ENCODE results near the gene ADAM17. TPM values are rescaled to one million over a fixed set of nuclear protein-coding genes. Genes with fewer than 3 reads are reported as not detected.

Gene ADAM17
- total RNA-seq, 1 donor from 2014 or later: 44.9 TPM

GRCh38 chr2:9570182-9571060, 14.8 kb upstream of the ADAM17 start:
- no peak overlapping the region for H3K27ac Mint-ChIP-seq (ENCODE audit: unreplicated experiment)
- H3K9me3 Mint-ChIP-seq (ENCODE audit: unreplicated experiment): peaks cover 2% of the 10 kb centered on the region

GRCh38 chr2:9565436-9566153, 10.0 kb upstream of the ADAM17 start:
- no peak for TF ChIP-seq EZH2 (IDR thresholded peaks at IDR 0.05; ENCODE audit: insufficient read depth, low read length)
- TF ChIP-seq, protein P1, sequence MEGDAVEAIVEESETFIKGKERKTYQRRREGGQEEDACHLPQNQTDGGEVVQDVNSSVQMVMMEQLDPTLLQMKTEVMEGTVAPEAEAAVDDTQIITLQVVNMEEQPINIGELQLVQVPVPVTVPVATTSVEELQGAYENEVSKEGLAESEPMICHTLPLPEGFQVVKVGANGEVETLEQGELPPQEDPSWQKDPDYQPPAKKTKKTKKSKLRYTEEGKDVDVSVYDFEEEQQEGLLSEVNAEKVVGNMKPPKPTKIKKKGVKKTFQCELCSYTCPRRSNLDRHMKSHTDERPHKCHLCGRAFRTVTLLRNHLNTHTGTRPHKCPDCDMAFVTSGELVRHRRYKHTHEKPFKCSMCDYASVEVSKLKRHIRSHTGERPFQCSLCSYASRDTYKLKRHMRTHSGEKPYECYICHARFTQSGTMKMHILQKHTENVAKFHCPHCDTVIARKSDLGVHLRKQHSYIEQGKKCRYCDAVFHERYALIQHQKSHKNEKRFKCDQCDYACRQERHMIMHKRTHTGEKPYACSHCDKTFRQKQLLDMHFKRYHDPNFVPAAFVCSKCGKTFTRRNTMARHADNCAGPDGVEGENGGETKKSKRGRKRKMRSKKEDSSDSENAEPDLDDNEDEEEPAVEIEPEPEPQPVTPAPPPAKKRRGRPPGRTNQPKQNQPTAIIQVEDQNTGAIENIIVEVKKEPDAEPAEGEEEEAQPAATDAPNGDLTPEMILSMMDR (IDR thresholded peaks at IDR 0.05; ENCODE audit: insufficient read depth, low read depth, low read length): no peak
- no peaks in the 10 kb centered on the region for H3K9me3 ChIP-seq (ENCODE audit: insufficient read depth, low read depth, low read length)
- peak overlapping the region; percentile 55 for H3K4me2 ChIP-seq (ENCODE audit: low read length)
- H3K4me3 Mint-ChIP-seq (ENCODE audit: unreplicated experiment): peak overlapping the region; percentile 23
- no peaks in the 10 kb centered on the region for H3K27me3 Mint-ChIP-seq (ENCODE audit: low read depth, unreplicated experiment)
- peak overlapping the region; percentile 82 for H3K27ac Mint-ChIP-seq (ENCODE audit: unreplicated experiment)
- peak overlapping the region; percentile 64 for H3K9ac ChIP-seq (ENCODE audit: low read length)
- H3K4me1 ChIP-seq (ENCODE audit: insufficient read depth, low read length): peaks cover 10% of the 10 kb centered on the region
- peaks cover 7% of the 10 kb centered on the region for H3K4me1 Mint-ChIP-seq (ENCODE audit: low read depth, unreplicated experiment)
- H3K27me3 ChIP-seq (ENCODE audit: insufficient read depth, low read length): no peaks in the 10 kb centered on the region
- H3K9me3 Mint-ChIP-seq (ENCODE audit: unreplicated experiment): peaks cover under 1% of the 10 kb centered on the region
- H3K27ac ChIP-seq (ENCODE audit: low read depth, low read length): peak overlapping the region; percentile 77
- no peak overlapping the region for H2AFZ ChIP-seq (ENCODE audit: low read depth, low read length)
- no peak overlapping the region for H3K4me3 ChIP-seq (ENCODE audit: insufficient read depth, low read depth, low read length)
- H3K36me3 Mint-ChIP-seq (ENCODE audit: low read depth, unreplicated experiment): no peaks in the 10 kb centered on the region
- DNase-seq (ENCODE audit: low read depth) (peak; percentile 91), FAIRE-seq (peak; percentile 55)
- H3K36me3 ChIP-seq (ENCODE audit: insufficient read depth, low read length): no peaks in the 10 kb centered on the region
- no peaks in the 10 kb centered on the region for H3K79me2 ChIP-seq (ENCODE audit: insufficient read depth, low read length)
- H4K20me1 ChIP-seq (ENCODE audit: insufficient read depth, low read length): no peaks in the 10 kb centered on the region

More at GRCh38 chr2:9570182-9571060, 14.8 kb upstream of the ADAM17 start:
- Histone ChIP-seq H3K4me1 (ENCODE audit: insufficient read depth, low read length) (peaks cover 13% of the 10 kb centered on the region), H2AFZ (ENCODE audit: low read depth, low read length) (no peak overlapping the region), H3K27me3 (ENCODE audit: insufficient read depth, low read length) (no peaks in the 10 kb centered on the region), H3K9me3 (ENCODE audit: insufficient read depth, low read depth, low read length) (no peaks in the 10 kb centered on the region), H3K36me3 (ENCODE audit: insufficient read depth, low read length) (no peaks in the 10 kb centered on the region), H3K4me3 (ENCODE audit: insufficient read depth, low read depth, low read length) (no peak overlapping the region), H3K9ac (ENCODE audit: low read length) (no peak overlapping the region), H4K20me1 (ENCODE audit: insufficient read depth, low read length) (no peaks in the 10 kb centered on the region), H3K79me2 (ENCODE audit: insufficient read depth, low read length) (no peaks in the 10 kb centered on the region), H3K4me2 (ENCODE audit: low read length) (no peak overlapping the region), H3K27ac (ENCODE audit: low read depth, low read length) (no peak overlapping the region)
- no peaks in the 10 kb centered on the region for H3K36me3 Mint-ChIP-seq (ENCODE audit: low read depth, unreplicated experiment)
- TF ChIP-seq, protein P1 (IDR thresholded peaks at IDR 0.05; ENCODE audit: insufficient read depth, low read depth, low read length): no peak
- FAIRE-seq (no peak), DNase-seq (ENCODE audit: low read depth) (no peak)
- no peak overlapping the region for H3K4me3 Mint-ChIP-seq (ENCODE audit: unreplicated experiment)
- H3K27me3 Mint-ChIP-seq (ENCODE audit: low read depth, unreplicated experiment): no peaks in the 10 kb centered on the region
- H3K4me1 Mint-ChIP-seq (ENCODE audit: low read depth, unreplicated experiment): peaks cover 18% of the 10 kb centered on the region

Data from astrocyte (in vitro differentiated cells and primary cell).